Uterus (tissue), 4 donors: ENCODE data around the gene EIF2S2. TPM values are rescaled to one million over a fixed set of nuclear protein-coding genes. Genes with fewer than 3 reads are reported as not detected.

Experiments
- DNase-seq, 2 donors: peaks; one replicate each; pipeline ENCODE4 v3.0.0-alpha.2; 2019 to 2020
- H3K27ac ChIP-seq, 2 donors: fragments of 200-600 bp; sonication (generic); 1 replicate in 1 of 2; 2 replicates in 1 of 2; pipeline ENCODE4 v1.5.1; 2016 to 2018
- H3K27me3 ChIP-seq, 2 donors: fragments of 200-600 bp; sonication (generic); one replicate each; pipeline ENCODE4 v1.5.1; 2018 to 2019; ENCODE audit warnings: control low read depth in 1 of 2
- H3K36me3 ChIP-seq, 2 donors: fragments of 200-600 bp; sonication (generic); one replicate each; pipeline ENCODE4 v1.5.1; 2019; ENCODE audit warnings: control low read depth in 1 of 2
- H3K4me1 ChIP-seq, 2 donors: fragments of 200-600 bp; sonication (generic); one replicate each; pipeline ENCODE4 v1.5.1; 2018 to 2019; ENCODE audit warnings: control low read depth in 1 of 2
- H3K4me3 ChIP-seq, 2 donors: fragments of 200-600 bp; sonication (generic); 1 replicate in 1 of 2; 2 replicates in 1 of 2; pipeline ENCODE4 v1.5.1; 2018 to 2019; ENCODE audit warnings: mild to moderate bottlenecking in 1 of 2
- H3K9me3 ChIP-seq, 2 donors: fragments of 200-600 bp; sonication (generic); one replicate each; pipeline ENCODE4 v1.5.1; 2019; ENCODE audit warnings: control low read depth in 1 of 2
- CTCF ChIP-seq, 4 experiments: fragments of 200-600 bp in 2 of 4; fragments of 450-650 bp in 2 of 4; sonication (generic) in 2 of 4; IDR thresholded peaks; one replicate each; pipeline ENCODE4 v1.5.1; 2016 to 2019; ENCODE audit warnings: antibody characterized with exemption in 4 of 4, mild to moderate bottlenecking in 2 of 4, moderate library complexity in 1 of 4
- POLR2A ChIP-seq, 2 donors: fragments of 450-650 bp; IDR thresholded peaks; one replicate each; pipeline ENCODE4 v1.6.1; 2016; ENCODE audit warnings: antibody characterized with exemption in 2 of 2, mild to moderate bottlenecking in 1 of 2, moderate library complexity in 1 of 2
- intact Hi-C: fragments of 100-400 bp; cut with DNase I; formaldehyde crosslinking; loops from one replicate; pipeline ENCODE4 v1.15.1; 2023; ENCODE audit warnings: low total_unique reads
- total RNA-seq, 4 donors: library from RNA; depleted of rRNA in 3 of 4; stranded (reverse); fragments of >200 nt in 3 of 4; gene quantifications; one replicate each; pipeline versions ENCODE4 v1.1.0 to v1.2.4, GENCODE V29; 2014 to 2023
- donor health status: DM: yes; HTN: yes; CAD: no.

Gene EIF2S2
- total RNA-seq, 4 donors from 2014 or later = 18.7 to 46.9 (median 37.6) TPM

- Histone ChIP-seq H3K27ac (no peak overlapping the region), H3K36me3 (no peaks in the 10 kb centered on the region), H3K4me1 (no peaks in the 10 kb centered on the region), H3K27me3 (no peaks in the 10 kb centered on the region), H3K4me3 (no peak overlapping the region), H3K9me3 (no peaks in the 10 kb centered on the region)
- DNase-seq = no peak
- TF ChIP-seq CTCF (IDR thresholded peaks at IDR 0.05) (no peak), POLR2A (IDR thresholded peaks at IDR 0.05) (no peak)
- intact Hi-C loops = no loop called here
Measured at GRCh38 chr20:34084227-34084923, 27.7 kb downstream of the EIF2S2 start.

- H3K4me3 ChIP-seq = no peak overlapping the region
- H3K9me3 ChIP-seq = no peaks in the 10 kb centered on the region
- no peaks in the 10 kb centered on the region for H3K27me3 ChIP-seq
- intact Hi-C loops = no loop called here
- no peaks in the 10 kb centered on the region for H3K4me1 ChIP-seq
- H3K36me3 ChIP-seq = no peaks in the 10 kb centered on the region
- peak overlapping the region; percentile 41 to 44 for H3K27ac ChIP-seq
- no peak for DNase-seq
- TF ChIP-seq POLR2A (IDR thresholded peaks at IDR 0.05) (no peak), CTCF (IDR thresholded peaks at IDR 0.05) (no peak)
Measured at GRCh38 chr20:34083781-34084180, 28.3 kb downstream of the EIF2S2 start.

- H3K9me3 ChIP-seq = no peaks in the 10 kb centered on the region
- TF ChIP-seq CTCF (IDR thresholded peaks at IDR 0.05) = no peak
- no peak for TF ChIP-seq POLR2A (IDR thresholded peaks at IDR 0.05)
- peak overlapping the region; percentile 41 to 44 for H3K27ac ChIP-seq
- H3K36me3 ChIP-seq = no peaks in the 10 kb centered on the region
- H3K4me3 ChIP-seq = no peak overlapping the region
- DNase-seq = peak; percentile 27 to 44
- H3K27me3 ChIP-seq = no peaks in the 10 kb centered on the region
- intact Hi-C loops = no loop called here
- no peaks in the 10 kb centered on the region for H3K4me1 ChIP-seq
Measured at GRCh38 chr20:34083137-34083536, 28.9 kb downstream of the EIF2S2 start.

GRCh38 chr20:34082232-34082887 lies 29.7 kb downstream of the EIF2S2 start:
- H3K4me1 ChIP-seq = no peaks in the 10 kb centered on the region
- H3K9me3 ChIP-seq = no peaks in the 10 kb centered on the region
- H3K4me3 ChIP-seq = no peak overlapping the region
- no peaks in the 10 kb centered on the region for H3K27me3 ChIP-seq
- intact Hi-C loops = no loop called here
- no peaks in the 10 kb centered on the region for H3K36me3 ChIP-seq
- H3K27ac ChIP-seq = peak overlapping the region; percentile 41 to 44
- DNase-seq = no peak
- TF ChIP-seq CTCF (IDR thresholded peaks at IDR 0.05) = no peak
- TF ChIP-seq POLR2A (IDR thresholded peaks at IDR 0.05) = no peak

- no peaks in the 10 kb centered on the region for H3K9me3 ChIP-seq
- H3K4me1 ChIP-seq = no peaks in the 10 kb centered on the region
- no peaks in the 10 kb centered on the region for H3K27me3 ChIP-seq
- DNase-seq = no peak
- intact Hi-C loops = loop anchor here (10.0 kb wide), 1 partner anchor 215 kb away; no protein-coding TSS in a partner anchor
- no peak overlapping the region for H3K27ac ChIP-seq
- H3K36me3 ChIP-seq = no peaks in the 10 kb centered on the region
- TF ChIP-seq POLR2A (IDR thresholded peaks at IDR 0.05) (no peak), CTCF (IDR thresholded peaks at IDR 0.05) (no peak)
- no peak overlapping the region for H3K4me3 ChIP-seq
Measured at GRCh38 chr20:34079818-34080217, 32.2 kb downstream of the EIF2S2 start.
